Kasumi-1 (cell line): ENCODE data around the gene PCDH20.
"Not testable (repeated sequence)": the region's sequence is repeated elsewhere in the genome, so short reads cannot be mapped to it uniquely, and the experiment has no call there.

ENCODE experiments used
- DNase-seq, 2 experiments: peaks; one replicate each; lab custom pipeline; 2025; lab: John Stamatoyannopoulos, UW

PCDH20 gene

GRCh38 chr13:61415749-61416148 lies at the start of gene PCDH20:
TSS of gene PCDH20 (minus strand) at chr13:61415849. CDS start at chr13:61415158, 691 bp downstream.
- peak; percentile 22 to 46 for DNase-seq

DNA sequence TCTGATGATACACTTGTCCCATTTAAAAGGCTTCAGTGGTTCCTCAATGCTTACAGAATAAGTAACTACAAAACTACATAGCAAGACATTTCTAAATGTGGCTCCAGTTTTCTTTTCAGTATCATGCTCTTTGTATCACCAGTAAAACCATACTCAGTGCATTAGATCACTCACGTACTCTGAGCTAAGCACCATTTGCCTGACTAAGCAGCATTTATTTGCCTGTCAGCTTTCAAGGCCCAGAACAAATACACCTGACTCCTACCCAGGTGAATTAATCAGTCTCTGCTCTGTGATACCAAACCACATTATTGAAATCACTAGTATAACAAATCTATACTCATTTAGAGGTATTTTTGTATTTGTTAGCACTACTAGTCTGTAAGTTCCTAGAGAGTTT lies 47.4 kb upstream of the PCDH20 start:
- DNase-seq = no peak

DNA sequence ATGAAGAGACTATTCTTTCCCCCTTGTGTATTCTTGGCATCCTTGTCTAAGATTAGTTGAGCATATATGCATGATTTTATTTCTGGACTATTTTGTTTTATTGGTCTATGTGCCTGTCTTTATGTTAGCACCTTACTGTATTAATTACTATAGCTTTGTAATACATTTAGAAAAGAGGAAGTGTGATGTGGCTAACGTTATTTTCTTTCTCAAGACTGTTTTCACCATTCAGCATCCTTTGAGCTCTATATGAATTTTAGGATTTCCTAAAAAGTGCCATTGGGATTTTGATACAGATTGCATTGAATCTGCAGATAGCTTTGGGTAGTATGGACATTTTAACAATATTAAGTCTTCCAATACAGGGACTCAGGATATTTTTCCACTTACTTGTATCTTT lies 37.5 kb upstream of the PCDH20 start:
- DNase-seq = peak in 1 of 2 experiments; percentile 3

- DNase-seq = no peak
Measured at GRCh38 chr13:61432029-61432428, 16.4 kb upstream of the PCDH20 start.

DNA sequence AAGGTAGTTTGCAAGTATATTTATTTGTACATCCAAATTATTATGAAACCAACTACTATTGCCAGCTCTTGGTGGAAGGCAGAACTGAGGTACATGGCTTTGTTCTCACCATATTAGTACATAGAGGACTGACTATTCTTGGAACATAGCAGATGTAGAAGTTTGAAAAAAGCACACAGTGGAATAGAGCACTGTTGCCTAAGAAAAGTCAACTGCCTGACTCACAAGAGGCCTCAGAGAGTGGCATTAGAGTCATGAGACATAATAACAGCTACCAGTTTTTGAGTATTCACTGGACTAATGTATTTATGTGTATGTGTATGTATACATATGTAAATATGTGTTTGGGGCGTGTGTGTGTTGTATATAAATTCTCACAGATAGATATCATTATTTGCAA lies 8.3 kb upstream of the PCDH20 start:
- no peak for DNase-seq

DNA sequence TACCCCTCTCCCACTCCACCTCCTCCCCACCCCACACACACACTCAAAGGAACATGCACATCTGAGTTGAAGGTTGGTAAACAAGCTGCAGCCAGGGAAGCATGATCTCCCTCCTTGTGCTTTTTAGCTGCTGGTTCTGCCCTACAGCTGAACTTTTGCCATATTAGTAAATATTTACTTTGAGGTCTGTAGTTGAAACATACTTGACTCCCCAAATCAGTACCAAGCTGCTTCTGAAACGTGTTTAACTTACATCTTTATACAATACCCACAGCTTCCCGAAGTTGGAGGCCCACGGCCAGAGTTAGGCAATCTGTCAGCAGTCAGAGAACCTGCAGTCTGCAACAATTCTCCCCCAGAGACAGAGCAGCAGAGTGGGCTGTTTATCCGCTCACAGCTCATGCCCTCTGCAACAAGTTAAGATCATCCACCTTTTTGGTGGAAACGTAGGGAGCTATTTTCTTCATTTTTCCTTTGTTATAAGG lies 1.5 kb upstream of the PCDH20 start:
- DNase-seq = peak in 1 of 2 experiments; percentile 3

DNA sequence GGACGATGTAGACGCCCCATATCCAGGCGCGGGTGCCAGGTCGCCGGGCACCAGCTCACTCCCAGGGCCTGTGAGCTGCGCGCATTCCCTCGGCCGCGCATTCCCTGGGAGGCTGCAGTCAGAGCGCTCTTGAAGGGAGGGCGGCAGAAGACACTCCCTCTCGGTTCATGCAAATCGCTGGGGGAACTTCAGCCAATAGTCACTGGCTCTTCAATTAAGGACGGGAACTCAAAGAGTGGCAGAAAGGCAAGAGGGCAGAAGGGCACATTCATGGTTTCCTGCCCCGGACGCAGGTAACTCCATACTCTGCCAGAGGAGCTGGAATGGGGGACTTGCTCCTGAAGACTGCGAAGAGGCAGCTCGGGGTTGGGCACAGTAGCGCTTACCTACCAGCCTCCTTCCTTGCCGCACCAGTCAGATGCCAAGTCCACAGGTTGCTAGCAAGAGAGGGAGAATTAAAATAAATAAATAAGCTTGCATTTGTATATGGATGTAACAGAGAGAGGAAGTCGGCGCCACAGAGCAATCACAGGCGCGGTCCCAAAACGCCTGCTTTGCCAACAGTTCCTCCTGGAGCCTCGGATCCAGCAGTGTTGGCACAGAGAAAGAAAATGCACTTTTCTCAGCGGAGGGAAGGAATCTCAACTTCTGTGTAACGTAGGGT lies 459 bp downstream of the PCDH20 start:
- no peak for DNase-seq

GRCh38 chr13:61414686-61415057 lies 977 bp downstream of the PCDH20 start:
- no peak for DNase-seq

DNA sequence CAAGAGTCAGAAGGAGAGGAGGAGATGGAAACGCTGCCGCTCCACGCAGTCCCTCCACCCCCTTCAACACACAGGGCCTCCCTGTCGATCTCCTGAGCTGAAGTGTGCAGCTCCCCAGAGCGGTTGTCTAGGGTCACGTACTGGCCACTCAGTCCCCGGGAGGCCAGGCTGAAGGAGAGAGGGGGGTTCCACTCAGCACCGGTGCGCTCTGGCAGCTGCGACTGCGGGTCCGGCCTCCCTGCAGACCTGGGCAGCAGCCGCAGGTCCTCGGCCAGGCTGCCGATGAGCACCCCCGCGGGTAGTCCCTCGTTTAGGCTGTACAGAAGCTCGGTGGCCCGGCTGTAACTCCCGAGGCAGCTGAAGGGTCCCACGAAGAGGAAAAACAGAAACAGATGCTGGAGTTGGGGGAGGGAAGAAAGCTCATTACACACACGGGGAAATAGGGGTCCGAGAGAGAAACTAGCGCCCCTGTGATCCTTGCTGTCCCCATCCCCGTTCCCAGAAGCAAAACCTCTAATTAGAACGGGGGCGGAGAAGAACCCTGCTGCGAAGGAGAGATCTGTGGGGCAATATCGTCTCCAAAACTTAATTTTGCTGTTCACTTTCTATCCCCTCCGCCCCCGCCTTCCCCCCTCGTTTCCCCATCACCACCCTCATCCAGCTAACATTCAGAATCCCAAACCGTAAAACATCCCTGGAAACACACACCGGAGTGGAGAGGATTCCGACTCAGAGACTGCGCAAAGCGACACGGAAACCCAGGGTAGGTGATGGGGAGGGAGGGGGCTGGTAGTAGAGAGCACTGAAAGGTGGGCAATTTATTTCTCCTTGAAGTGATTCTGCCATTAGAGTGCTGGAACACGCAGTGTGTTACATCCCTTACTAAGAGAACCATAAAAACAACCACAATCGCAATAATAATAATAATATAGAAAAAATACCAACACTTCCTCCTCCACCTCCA lies 1.8 kb downstream of the PCDH20 start:
- no peak for DNase-seq

- peak; percentile 50 to 68 for DNase-seq
Measured at GRCh38 chr13:61410669-61411297, 4.9 kb downstream of the PCDH20 start.

DNA sequence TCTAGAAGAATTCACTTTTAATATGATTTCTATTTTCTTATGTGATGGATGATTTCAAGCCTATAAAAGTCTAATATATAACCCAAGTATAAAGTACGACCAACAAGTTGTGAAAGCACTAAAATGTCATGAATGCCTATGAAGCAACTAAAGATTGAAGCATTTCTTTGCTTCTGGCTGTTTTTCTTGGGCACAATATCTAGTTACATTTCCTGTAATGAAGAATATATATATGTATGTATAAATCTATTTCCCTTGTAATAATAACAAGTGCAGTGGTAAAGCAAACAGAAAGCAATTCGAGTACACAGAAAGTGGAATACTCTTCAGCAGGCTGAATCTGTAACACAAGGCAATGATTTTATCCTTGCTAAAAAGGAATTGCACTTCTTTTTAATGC lies 5.4 kb downstream of the PCDH20 start:
- DNase-seq = no peak

DNA sequence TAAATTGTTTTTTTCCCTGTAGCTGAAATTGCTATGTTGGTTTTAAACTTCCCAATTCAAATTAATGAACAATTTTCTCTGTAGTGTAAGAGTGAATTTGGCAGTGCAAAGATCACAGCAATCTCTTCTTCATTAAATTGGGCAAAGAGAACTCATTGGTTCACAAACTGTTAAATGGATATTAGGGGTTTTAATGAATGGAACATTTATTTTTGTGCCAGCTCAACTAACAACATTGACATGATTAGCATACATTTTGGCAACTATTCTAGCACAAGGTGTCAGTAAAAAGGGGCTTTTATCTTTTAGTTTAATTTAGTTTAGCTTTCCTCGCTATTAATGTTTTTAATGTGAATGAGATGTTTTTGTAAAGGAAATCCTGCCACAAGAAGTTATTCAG lies 7.1 kb downstream of the PCDH20 start:
- no peak for DNase-seq

GRCh38 chr13:61406275-61406674 lies 9.4 kb downstream of the PCDH20 start:
- no peak for DNase-seq

DNA sequence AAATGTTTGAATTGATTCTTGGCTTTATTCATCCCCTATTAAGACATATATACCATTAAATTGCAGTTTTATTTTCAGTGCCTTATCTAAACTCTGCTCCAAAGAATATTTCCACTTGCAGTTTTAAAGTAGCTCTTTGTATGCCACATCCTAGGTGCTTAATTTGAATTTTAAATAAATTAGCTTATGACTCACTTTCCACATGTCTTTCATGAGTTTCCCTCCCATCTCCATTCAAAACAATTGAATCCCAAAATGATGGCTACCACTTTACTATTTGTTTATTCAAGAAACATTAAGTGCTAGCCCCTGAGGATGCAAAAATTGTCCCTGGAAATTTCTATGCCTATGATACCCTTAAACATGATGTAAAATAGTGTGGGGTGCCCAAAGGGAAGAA lies 19.5 kb downstream of the PCDH20 start:
- no peak for DNase-seq

DNA sequence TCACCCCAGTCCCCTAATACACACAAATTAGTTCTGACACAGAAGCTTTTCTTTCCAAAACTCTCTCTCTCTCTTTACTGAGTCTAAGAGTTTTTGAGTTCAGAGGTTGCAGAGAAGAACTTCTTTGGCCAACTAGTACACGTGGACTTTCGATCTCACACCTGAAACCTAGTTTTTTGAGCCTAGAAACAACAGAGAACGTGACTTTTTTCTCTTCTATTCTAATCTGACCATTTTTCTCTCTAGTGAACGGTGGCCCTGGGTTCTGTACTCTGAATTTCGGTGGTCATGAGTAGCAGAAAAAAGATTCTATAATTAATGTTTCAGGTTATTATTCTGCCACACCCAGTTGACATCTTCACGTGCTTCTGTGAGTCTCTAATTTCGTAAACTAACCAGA lies 24.2 kb downstream of the PCDH20 start:
- no peak for DNase-seq

GRCh38 chr13:61387694-61388093 lies 28.0 kb downstream of the PCDH20 start:
- no peak for DNase-seq

- DNase-seq = no peak
Measured at GRCh38 chr13:61383111-61383510, 32.5 kb downstream of the PCDH20 start.

DNA sequence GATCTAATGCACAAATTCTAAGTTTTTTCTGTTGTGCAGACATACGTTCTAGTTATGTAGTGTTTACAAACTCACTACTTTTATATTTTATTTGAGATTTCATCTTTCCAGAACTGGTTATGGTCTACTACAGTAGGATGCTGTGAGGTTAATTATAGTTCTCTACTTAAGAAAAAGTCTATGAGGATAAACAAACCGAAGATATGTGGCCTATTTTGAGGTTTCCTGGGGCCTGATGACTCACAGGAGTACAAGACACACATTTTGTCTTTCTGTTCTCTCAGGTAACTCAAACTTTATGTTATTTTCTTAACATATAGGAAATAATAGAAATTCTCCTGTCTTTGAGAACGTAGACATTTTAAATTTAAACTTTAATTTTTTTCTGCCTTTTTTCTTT lies 45.1 kb downstream of the PCDH20 start:
- DNase-seq = peak; percentile 15 to 17

DNA sequence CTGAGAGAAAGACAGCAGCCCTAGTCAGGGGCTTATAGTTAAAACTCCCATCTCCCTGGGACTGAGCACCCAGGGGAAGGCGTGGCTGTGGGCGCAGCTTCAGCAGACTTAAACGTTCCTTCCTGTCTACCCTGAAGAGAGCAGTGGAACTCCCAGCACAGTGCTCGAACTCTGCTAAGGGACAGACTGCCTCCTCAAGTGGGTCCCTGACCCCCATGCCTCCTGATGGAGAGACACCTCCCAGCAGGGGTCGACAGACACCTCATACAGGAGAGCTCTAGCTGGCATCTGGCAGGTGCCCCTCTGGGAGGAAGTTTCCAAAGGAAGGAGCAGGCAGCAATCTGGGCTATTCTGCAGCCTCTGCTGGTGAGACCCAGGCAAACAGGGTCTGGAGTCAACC lies 51.0 kb downstream of the PCDH20 start:
- DNase-seq = not testable (repeated sequence)

GRCh38 chr13:61362522-61362921 lies 53.1 kb downstream of the PCDH20 start:
- no peak for DNase-seq
